RWPE1 (cell line): ENCODE data around the gene HAVCR2.
A peak's percentile ranks its signal among the peaks of the same experiment; 100 is the strongest.

ENCODE experiments used
- CTCF ChIA-PET: fragments of 350-600 bp; sonication (Branson Sonifier 250); formaldehyde crosslinking; extraction: SDS; loops from one replicate; lab custom pipeline; 2021; lab: Yijun Ruan, JAX
- POLR2A ChIA-PET: fragments of 400-600 bp; formaldehyde crosslinking; extraction: SDS; loops from one replicate; lab custom pipeline; 2020; ENCODE audit warnings: antibody characterized with exemption; ENCODE audit not compliant: low non-redundant PET; lab: Yijun Ruan, JAX
- DNase-seq: peaks from one replicate; pipeline ENCODE4 v3.0.0; 2012; ENCODE audit warnings: low spot score
- H3K27ac ChIP-seq: fragments of 450-650 bp; 2 replicates; pipeline ENCODE4 v1.5.1; 2017
- CTCF ChIP-seq: fragments of 450-650 bp; conservative IDR thresholded peaks from 2 replicates; pipeline ENCODE4 v1.5.1; 2017; ENCODE audit warnings: low read depth, mild to moderate bottlenecking

Gene HAVCR2

DNA sequence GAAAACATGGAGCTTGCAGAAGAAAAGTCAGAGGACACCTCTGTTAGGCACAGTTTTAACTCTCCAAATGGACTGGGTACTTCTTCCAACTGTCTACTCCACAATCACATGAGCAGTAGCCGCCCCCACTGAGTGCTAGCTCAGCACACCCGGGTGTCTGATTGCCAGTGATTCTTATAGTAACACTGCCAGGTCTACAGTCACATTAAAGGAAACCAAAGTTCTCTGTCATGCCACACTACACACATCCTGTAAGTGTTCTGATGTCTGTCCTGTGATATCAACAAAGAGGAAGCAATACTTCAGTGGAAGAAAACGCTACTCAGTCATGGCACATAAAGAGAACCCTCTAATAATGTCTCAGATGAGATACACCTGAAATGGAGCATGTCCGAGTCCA is at the start of gene HAVCR2:
Gene HAVCR2 (minus strand): TSS at position 69 of the 400 bp plus-strand sequence. CDS start 61 bp downstream, at position 8.
- CTCF ChIA-PET = no interaction called here
- DNase-seq = no peak
- no peak for TF ChIP-seq CTCF
- H3K27ac ChIP-seq = no peak within 1 kb of the TSS
- POLR2A ChIA-PET = no interaction called here

DNA sequence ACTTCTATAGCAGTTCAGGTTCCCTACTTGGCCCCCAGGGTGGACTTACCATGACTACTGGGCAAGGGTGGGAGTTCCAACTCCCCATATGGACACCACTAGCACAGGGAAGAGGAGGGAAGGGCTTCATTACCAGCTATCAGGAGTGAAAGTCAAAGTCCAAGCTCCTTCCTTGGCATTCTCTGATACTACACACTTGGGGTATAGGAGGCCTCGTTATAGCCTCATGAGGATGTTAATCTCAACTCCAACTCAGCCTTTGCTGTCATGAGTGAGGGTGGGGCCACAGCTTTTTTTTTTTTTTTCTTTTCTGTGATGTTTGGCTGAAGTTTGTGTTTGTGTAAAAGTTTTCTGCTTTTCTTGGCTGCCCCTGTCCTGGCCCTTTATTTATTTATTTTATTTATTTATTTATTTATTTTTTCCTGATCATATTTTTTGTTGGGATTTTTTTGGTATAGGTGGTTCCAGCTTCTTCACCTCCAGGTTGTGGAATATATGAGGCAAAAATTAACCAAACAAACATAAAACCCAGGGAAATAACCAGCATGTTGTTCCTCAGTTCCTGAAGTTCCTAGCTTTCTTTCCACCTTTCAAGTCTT is 48.5 kb upstream of the HAVCR2 start:
- CTCF ChIA-PET = interaction anchor here (0.7 to 0.9 kb wide), 2 partner anchors 8 to 25 kb away, joined by 3 to 7 read pairs; no protein-coding TSS in a partner anchor
- POLR2A ChIA-PET = no interaction called here
- no peak for TF ChIP-seq CTCF
- DNase-seq = no peak
- H3K27ac ChIP-seq = no peak overlapping the region

DNA sequence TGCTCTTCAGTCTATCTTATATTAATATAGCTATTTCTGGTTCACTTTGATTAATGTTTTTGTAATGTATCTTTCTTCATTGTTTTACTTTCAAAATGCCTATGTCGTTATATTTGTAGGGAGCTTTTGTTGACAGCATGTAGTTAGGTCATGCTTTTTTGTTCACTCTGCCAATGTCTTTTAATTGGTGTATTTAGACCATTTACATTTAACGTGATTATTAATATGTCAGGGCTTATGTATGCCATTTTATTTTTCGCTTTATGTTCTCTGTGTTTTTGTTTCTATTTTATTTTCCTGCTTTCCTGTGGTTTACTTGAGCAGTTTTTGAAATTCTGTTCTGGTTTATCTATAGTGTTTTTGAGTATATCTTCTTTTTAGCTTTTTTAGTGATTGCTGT is 46.5 kb upstream of the HAVCR2 start:
- no peak for DNase-seq
- H3K27ac ChIP-seq = no peak overlapping the region
- TF ChIP-seq CTCF = no peak
- CTCF ChIA-PET = interaction anchor here (0.7 kb wide), 1 partner anchor 14 kb away, joined by 3 read pairs; no protein-coding TSS in a partner anchor
- POLR2A ChIA-PET = interaction anchor here (0.7 kb wide), 1 partner anchor 20 kb away, joined by 3 read pairs; no protein-coding TSS in a partner anchor

GRCh38 chr5:157150995-157151394 is 42.2 kb upstream of the HAVCR2 start:
- TF ChIP-seq CTCF = no peak
- CTCF ChIA-PET = no interaction called here
- H3K27ac ChIP-seq = no peak overlapping the region
- no peak for DNase-seq
- POLR2A ChIA-PET = no interaction called here

GRCh38 chr5:157148734-157149615 is 40.1 kb upstream of the HAVCR2 start:
- ChIA-PET CTCF (interaction anchor here (0.5 to 1.4 kb wide), 29 partner anchors 9 to 1698 kb away, joined by 3 to 7 read pairs (median 3); no protein-coding TSS in a partner anchor), POLR2A (no interaction called here)
- no peak overlapping the region for H3K27ac ChIP-seq
- peak; percentile 96 for TF ChIP-seq CTCF
- DNase-seq = peak; percentile 85
